ENCODE measurements around the gene SLC4A11.

DNA sequence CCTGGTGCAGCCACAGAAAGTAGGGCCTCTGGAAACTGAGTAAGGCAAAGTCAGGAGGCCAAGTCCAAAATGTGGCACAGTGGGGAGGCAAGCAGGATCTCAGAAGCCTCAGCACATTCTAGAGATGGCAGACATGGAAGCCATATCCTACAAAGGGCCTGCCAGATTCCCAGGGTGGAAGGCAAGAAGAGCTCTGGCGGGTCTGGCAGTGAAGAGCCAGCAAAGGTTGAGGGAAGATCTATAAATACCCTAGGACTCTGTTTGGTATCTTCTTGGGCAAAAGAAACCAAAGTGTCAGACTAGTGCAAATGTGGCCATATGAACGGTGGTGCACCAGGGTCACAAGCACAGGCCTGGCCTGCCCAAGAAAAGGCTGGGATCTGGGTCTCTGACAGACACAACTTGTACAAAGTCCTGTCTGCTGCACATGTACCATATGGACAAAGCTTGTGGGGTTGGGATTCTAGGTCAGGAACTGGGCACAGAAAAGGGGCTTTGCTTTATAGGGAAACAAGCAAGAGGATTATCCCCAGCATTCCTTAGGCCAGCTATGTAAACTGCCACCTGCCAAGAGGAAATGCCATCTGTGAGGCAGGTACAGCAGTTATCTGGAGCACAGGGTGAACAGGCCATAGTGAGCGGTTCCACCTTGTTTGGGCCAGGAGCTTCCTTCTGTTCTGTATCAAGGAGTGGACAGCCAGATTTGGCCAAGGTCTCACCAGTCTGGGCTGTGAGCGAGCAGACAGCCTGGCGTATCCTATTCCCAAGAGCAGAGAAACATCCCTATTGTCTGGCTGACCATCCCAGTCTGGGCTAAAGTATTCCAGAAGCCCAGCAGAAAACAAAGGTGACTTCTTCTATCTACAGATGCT is 36.3 kb upstream of the SLC4A11 start:
- no peak for TF ChIP-seq CREB1 (IDR thresholded peaks at IDR 0.05; ENCODE audit: low read depth)
- TF ChIP-seq CEBPB (IDR thresholded peaks at IDR 0.05), result no peak
- TF ChIP-seq NFIC (IDR thresholded peaks at IDR 0.05), result no peak
- no peak for TF ChIP-seq EP300 (IDR thresholded peaks at IDR 0.05; ENCODE audit: borderline replicate concordance)
- TF ChIP-seq TEAD4 (IDR thresholded peaks at IDR 0.05), result no peak
- no peak for TF ChIP-seq ZBTB7A (IDR thresholded peaks at IDR 0.05; ENCODE audit: low read depth)
- TF ChIP-seq, protein P1, sequence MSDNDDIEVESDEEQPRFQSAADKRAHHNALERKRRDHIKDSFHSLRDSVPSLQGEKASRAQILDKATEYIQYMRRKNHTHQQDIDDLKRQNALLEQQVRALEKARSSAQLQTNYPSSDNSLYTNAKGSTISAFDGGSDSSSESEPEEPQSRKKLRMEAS (IDR thresholded peaks at IDR 0.05), result no peak
- TF ChIP-seq EGR1 (IDR thresholded peaks at IDR 0.05), result no peak
- TF ChIP-seq RAD21 (IDR thresholded peaks at IDR 0.05; ENCODE audit: low read depth), result no peak
- TF ChIP-seq, protein P2, sequence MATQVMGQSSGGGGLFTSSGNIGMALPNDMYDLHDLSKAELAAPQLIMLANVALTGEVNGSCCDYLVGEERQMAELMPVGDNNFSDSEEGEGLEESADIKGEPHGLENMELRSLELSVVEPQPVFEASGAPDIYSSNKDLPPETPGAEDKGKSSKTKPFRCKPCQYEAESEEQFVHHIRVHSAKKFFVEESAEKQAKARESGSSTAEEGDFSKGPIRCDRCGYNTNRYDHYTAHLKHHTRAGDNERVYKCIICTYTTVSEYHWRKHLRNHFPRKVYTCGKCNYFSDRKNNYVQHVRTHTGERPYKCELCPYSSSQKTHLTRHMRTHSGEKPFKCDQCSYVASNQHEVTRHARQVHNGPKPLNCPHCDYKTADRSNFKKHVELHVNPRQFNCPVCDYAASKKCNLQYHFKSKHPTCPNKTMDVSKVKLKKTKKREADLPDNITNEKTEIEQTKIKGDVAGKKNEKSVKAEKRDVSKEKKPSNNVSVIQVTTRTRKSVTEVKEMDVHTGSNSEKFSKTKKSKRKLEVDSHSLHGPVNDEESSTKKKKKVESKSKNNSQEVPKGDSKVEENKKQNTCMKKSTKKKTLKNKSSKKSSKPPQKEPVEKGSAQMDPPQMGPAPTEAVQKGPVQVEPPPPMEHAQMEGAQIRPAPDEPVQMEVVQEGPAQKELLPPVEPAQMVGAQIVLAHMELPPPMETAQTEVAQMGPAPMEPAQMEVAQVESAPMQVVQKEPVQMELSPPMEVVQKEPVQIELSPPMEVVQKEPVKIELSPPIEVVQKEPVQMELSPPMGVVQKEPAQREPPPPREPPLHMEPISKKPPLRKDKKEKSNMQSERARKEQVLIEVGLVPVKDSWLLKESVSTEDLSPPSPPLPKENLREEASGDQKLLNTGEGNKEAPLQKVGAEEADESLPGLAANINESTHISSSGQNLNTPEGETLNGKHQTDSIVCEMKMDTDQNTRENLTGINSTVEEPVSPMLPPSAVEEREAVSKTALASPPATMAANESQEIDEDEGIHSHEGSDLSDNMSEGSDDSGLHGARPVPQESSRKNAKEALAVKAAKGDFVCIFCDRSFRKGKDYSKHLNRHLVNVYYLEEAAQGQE (IDR thresholded peaks at IDR 0.05; ENCODE audit: low read depth), result no peak
- TF ChIP-seq TAF1 (IDR thresholded peaks at IDR 0.05; ENCODE audit: low read depth), result no peak
- TF ChIP-seq, protein P3, sequence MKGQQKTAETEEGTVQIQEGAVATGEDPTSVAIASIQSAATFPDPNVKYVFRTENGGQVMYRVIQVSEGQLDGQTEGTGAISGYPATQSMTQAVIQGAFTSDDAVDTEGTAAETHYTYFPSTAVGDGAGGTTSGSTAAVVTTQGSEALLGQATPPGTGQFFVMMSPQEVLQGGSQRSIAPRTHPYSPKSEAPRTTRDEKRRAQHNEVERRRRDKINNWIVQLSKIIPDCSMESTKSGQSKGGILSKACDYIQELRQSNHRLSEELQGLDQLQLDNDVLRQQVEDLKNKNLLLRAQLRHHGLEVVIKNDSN (IDR thresholded peaks at IDR 0.05), result no peak
- TF ChIP-seq TCF12 (IDR thresholded peaks at IDR 0.05; ENCODE audit: low read depth), result no peak
- no peak for TF ChIP-seq FOXM1 (IDR thresholded peaks at IDR 0.05; ENCODE audit: borderline replicate concordance, low read depth)
